ENCODE data around the gene CDKL4.
"Not testable (repeated sequence)": the region's sequence is repeated elsewhere in the genome, so short reads cannot be mapped to it uniquely, and the experiment has no call there.

Gene CDKL4

GRCh38 chr2:39215545-39215944, 28.2 kb downstream of the CDKL4 start:
- H3K4me3 ChIP-seq (ENCODE audit: low read depth, low read length): no peak overlapping the region
- H3K4me1 ChIP-seq (ENCODE audit: control insufficient read depth, insufficient read depth, low read length): peaks cover 6% of the 10 kb centered on the region
- H3K9ac ChIP-seq (ENCODE audit: low read depth, low read length): no peak overlapping the region
- no peak overlapping the region for H3K27ac ChIP-seq (ENCODE audit: low read depth, low read length)
- H3K9me3 ChIP-seq (ENCODE audit: control insufficient read depth, insufficient read depth, low read length): no peaks in the 10 kb centered on the region
- H3K36me3 ChIP-seq (ENCODE audit: control insufficient read depth, insufficient read depth, low read length): no peaks in the 10 kb centered on the region
- H3K27me3 ChIP-seq (ENCODE audit: control insufficient read depth, insufficient read depth, low read length): no peaks in the 10 kb centered on the region

- no peak overlapping the region for H3K27ac ChIP-seq (ENCODE audit: low read depth, low read length)
- no peaks in the 10 kb centered on the region for H3K4me1 ChIP-seq (ENCODE audit: control insufficient read depth, insufficient read depth, low read length)
Observed at GRCh38 chr2:39213015-39213414, 30.8 kb downstream of the CDKL4 start.

GRCh38 chr2:39210846-39211245, 32.9 kb downstream of the CDKL4 start:
- H3K4me3 ChIP-seq (ENCODE audit: low read depth, low read length): no peak overlapping the region
- H3K27ac ChIP-seq (ENCODE audit: low read depth, low read length): no peak overlapping the region
- H3K4me1 ChIP-seq (ENCODE audit: control insufficient read depth, insufficient read depth, low read length): no peaks in the 10 kb centered on the region
- no peaks in the 10 kb centered on the region for H3K9me3 ChIP-seq (ENCODE audit: control insufficient read depth, insufficient read depth, low read length)
- H3K36me3 ChIP-seq (ENCODE audit: control insufficient read depth, insufficient read depth, low read length): no peaks in the 10 kb centered on the region
- H3K27me3 ChIP-seq (ENCODE audit: control insufficient read depth, insufficient read depth, low read length): no peaks in the 10 kb centered on the region
- no peak overlapping the region for H3K9ac ChIP-seq (ENCODE audit: low read depth, low read length)

More at GRCh38 chr2:39213015-39213414, 30.8 kb downstream of the CDKL4 start:
- no peaks in the 10 kb centered on the region for H3K36me3 ChIP-seq (ENCODE audit: control insufficient read depth, insufficient read depth, low read length)
- no peaks in the 10 kb centered on the region for H3K27me3 ChIP-seq (ENCODE audit: control insufficient read depth, insufficient read depth, low read length)
- H3K4me3 ChIP-seq (ENCODE audit: low read depth, low read length): no peak overlapping the region
- no peaks in the 10 kb centered on the region for H3K9me3 ChIP-seq (ENCODE audit: control insufficient read depth, insufficient read depth, low read length)
- no peak overlapping the region for H3K9ac ChIP-seq (ENCODE audit: low read depth, low read length)

GRCh38 chr2:39203382-39203781, 40.4 kb downstream of the CDKL4 start:
- Histone ChIP-seq H3K9me3 (ENCODE audit: control insufficient read depth, insufficient read depth, low read length) (no peaks in the 10 kb centered on the region), H3K27me3 (ENCODE audit: control insufficient read depth, insufficient read depth, low read length) (no peaks in the 10 kb centered on the region), H3K27ac (ENCODE audit: low read depth, low read length) (peak overlapping the region; percentile 95), H3K36me3 (ENCODE audit: control insufficient read depth, insufficient read depth, low read length) (no peaks in the 10 kb centered on the region), H3K4me3 (ENCODE audit: low read depth, low read length) (no peak overlapping the region), H3K4me1 (ENCODE audit: control insufficient read depth, insufficient read depth, low read length) (peaks cover 22% of the 10 kb centered on the region), H3K9ac (ENCODE audit: low read depth, low read length) (no peak overlapping the region)

- no peaks in the 10 kb centered on the region for H3K9me3 ChIP-seq (ENCODE audit: control insufficient read depth, insufficient read depth, low read length)
- H3K4me3 ChIP-seq (ENCODE audit: low read depth, low read length): peak overlapping the region; percentile 36
- no peaks in the 10 kb centered on the region for H3K36me3 ChIP-seq (ENCODE audit: control insufficient read depth, insufficient read depth, low read length)
- no peaks in the 10 kb centered on the region for H3K27me3 ChIP-seq (ENCODE audit: control insufficient read depth, insufficient read depth, low read length)
- no peak overlapping the region for H3K9ac ChIP-seq (ENCODE audit: low read depth, low read length)
- H3K27ac ChIP-seq (ENCODE audit: low read depth, low read length): peak overlapping the region; percentile 95
- peaks cover 22% of the 10 kb centered on the region for H3K4me1 ChIP-seq (ENCODE audit: control insufficient read depth, insufficient read depth, low read length)
Observed at GRCh38 chr2:39202639-39203369, 41.0 kb downstream of the CDKL4 start.

GRCh38 chr2:39197003-39197402, 46.8 kb downstream of the CDKL4 start:
- H3K36me3 ChIP-seq (ENCODE audit: control insufficient read depth, insufficient read depth, low read length); H3K9me3 ChIP-seq (ENCODE audit: control insufficient read depth, insufficient read depth, low read length); H3K4me1 ChIP-seq (ENCODE audit: control insufficient read depth, insufficient read depth, low read length); H3K27me3 ChIP-seq (ENCODE audit: control insufficient read depth, insufficient read depth, low read length); H3K27ac ChIP-seq (ENCODE audit: low read depth, low read length); H3K9ac ChIP-seq (ENCODE audit: low read depth, low read length); H3K4me3 ChIP-seq (ENCODE audit: low read depth, low read length): not testable (repeated sequence)

- Histone ChIP-seq H3K9ac (ENCODE audit: low read depth, low read length) (no peak overlapping the region), H3K4me3 (ENCODE audit: low read depth, low read length) (no peak overlapping the region), H3K36me3 (ENCODE audit: control insufficient read depth, insufficient read depth, low read length) (no peaks in the 10 kb centered on the region), H3K9me3 (ENCODE audit: control insufficient read depth, insufficient read depth, low read length) (no peaks in the 10 kb centered on the region), H3K4me1 (ENCODE audit: control insufficient read depth, insufficient read depth, low read length) (no peaks in the 10 kb centered on the region), H3K27ac (ENCODE audit: low read depth, low read length) (no peak overlapping the region), H3K27me3 (ENCODE audit: control insufficient read depth, insufficient read depth, low read length) (no peaks in the 10 kb centered on the region)
Observed at GRCh38 chr2:39194686-39195085, 49.1 kb downstream of the CDKL4 start.

- H3K27me3 ChIP-seq (ENCODE audit: control insufficient read depth, insufficient read depth, low read length): no peaks in the 10 kb centered on the region
- H3K27ac ChIP-seq (ENCODE audit: low read depth, low read length): no peak overlapping the region
- no peaks in the 10 kb centered on the region for H3K9me3 ChIP-seq (ENCODE audit: control insufficient read depth, insufficient read depth, low read length)
- H3K9ac ChIP-seq (ENCODE audit: low read depth, low read length): no peak overlapping the region
- H3K4me1 ChIP-seq (ENCODE audit: control insufficient read depth, insufficient read depth, low read length): no peaks in the 10 kb centered on the region
- no peak overlapping the region for H3K4me3 ChIP-seq (ENCODE audit: low read depth, low read length)
- H3K36me3 ChIP-seq (ENCODE audit: control insufficient read depth, insufficient read depth, low read length): no peaks in the 10 kb centered on the region
Observed at GRCh38 chr2:39188960-39189494, 54.7 kb downstream of the CDKL4 start.

GRCh38 chr2:39183673-39184072, 60.1 kb downstream of the CDKL4 start:
- H3K9me3 ChIP-seq (ENCODE audit: control insufficient read depth, insufficient read depth, low read length): no peaks in the 10 kb centered on the region
- H3K36me3 ChIP-seq (ENCODE audit: control insufficient read depth, insufficient read depth, low read length): no peaks in the 10 kb centered on the region
- H3K4me3 ChIP-seq (ENCODE audit: low read depth, low read length): no peak overlapping the region
- H3K4me1 ChIP-seq (ENCODE audit: control insufficient read depth, insufficient read depth, low read length): 0 out of 2 replicates have a peak, but pooled peaks cover 2% of the 10 kb centered on the region
- H3K27me3 ChIP-seq (ENCODE audit: control insufficient read depth, insufficient read depth, low read length): no peaks in the 10 kb centered on the region
- no peak overlapping the region for H3K27ac ChIP-seq (ENCODE audit: low read depth, low read length)
- H3K9ac ChIP-seq (ENCODE audit: low read depth, low read length): no peak overlapping the region

- Histone ChIP-seq H3K27ac (ENCODE audit: low read depth, low read length) (no peak overlapping the region), H3K9ac (ENCODE audit: low read depth, low read length) (no peak overlapping the region), H3K36me3 (ENCODE audit: control insufficient read depth, insufficient read depth, low read length) (no peaks in the 10 kb centered on the region), H3K9me3 (ENCODE audit: control insufficient read depth, insufficient read depth, low read length) (no peaks in the 10 kb centered on the region), H3K4me3 (ENCODE audit: low read depth, low read length) (no peak overlapping the region), H3K4me1 (ENCODE audit: control insufficient read depth, insufficient read depth, low read length) (0 out of 2 replicates have a peak, but pooled peaks cover 2% of the 10 kb centered on the region), H3K27me3 (ENCODE audit: control insufficient read depth, insufficient read depth, low read length) (no peaks in the 10 kb centered on the region)
Observed at GRCh38 chr2:39181297-39181696, 62.5 kb downstream of the CDKL4 start.

All from HUES48 (cell line).